K562 (cell line): ENCODE results near the gene TRIM31. TPM values are rescaled to one million over a fixed set of nuclear protein-coding genes. Genes with fewer than 3 reads are reported as not detected.

ENCODE experiments used
- ATAC-seq: fragments of 200-7000 bp; cut with Tn5 transposase; 3 replicates; pipeline ENCODE4 v1.9.1; 2020; ENCODE audit warnings: moderate library complexity
- BruUV-seq: library from RNA; stranded (reverse); fragments of 400-500 nt; replicated peaks from 2 replicates; lab custom pipeline; 2021; lab: Mats Ljungman, UMichigan
- CTCF ChIA-PET: fragments of 300-600 bp; formaldehyde crosslinking; extraction: SDS; loops from one replicate; lab custom pipeline; 2021; ENCODE audit warnings: low intra/inter-chr PET ratio; lab: Yijun Ruan, JAX
- POLR2A ChIA-PET: fragments of 300-600, 350-650 bp; sonication (Branson Sonifier 250); formaldehyde crosslinking; extraction: SDS; loops from one replicate; lab custom pipeline; 2021; ENCODE audit warnings: antibody characterized with exemption, inconsistent platforms; lab: Yijun Ruan, JAX
- DNase-seq, 4 experiments: peaks; one replicate each; pipeline versions ENCODE4 v3.0.0 to v3.0.0-alpha.2; 2011 to 2018; ENCODE audit warnings: low spot score in 3 of 4, mixed read lengths in 3 of 4; ENCODE audit errors: extremely low read depth in 1 of 4
- FAIRE-seq: peaks from 2 replicates; lab custom pipeline; 2011; peaks lifted over from hg19 to GRCh38; lab: Jason Lieb, UNC
- H2AFZ ChIP-seq: 2 replicates; pipeline ENCODE4 v1.6.0; 2011; ENCODE audit warnings: low read depth, low read length, control low read depth, inconsistent platforms
- H3K27ac ChIP-seq: fragments of 200-600 bp; 3 replicates; pipeline ENCODE4 v1.8.0; 2011; ENCODE audit warnings: low read depth, mild to moderate bottlenecking, control low read depth, inconsistent platforms, low read length, moderate library complexity, mixed read lengths; ENCODE audit errors: extremely low read depth
- H3K27me3 ChIP-seq, 2 experiments: fragments of 300-600 bp in 1 of 2; 2 replicates in 1 of 2; 3 replicates in 1 of 2; pipeline versions ENCODE4 v1.6.0 to v1.8.0; 2011; ENCODE audit warnings: inconsistent platforms in 2 of 2, low read length in 2 of 2, mild to moderate bottlenecking in 1 of 2, mixed read lengths in 1 of 2, moderate library complexity in 1 of 2; ENCODE audit not compliant: control insufficient read depth in 2 of 2, insufficient read depth in 2 of 2
- H3K36me3 ChIP-seq: fragments of 300-600 bp; 3 replicates; pipeline ENCODE4 v1.8.0; 2011; ENCODE audit warnings: mild to moderate bottlenecking, low read length, inconsistent platforms; ENCODE audit not compliant: control insufficient read depth, insufficient read depth
- H3K4me1 ChIP-seq, 2 experiments: fragments of 200-600 bp in 1 of 2; replicated peaks in 1 of 2; 2 replicates in 1 of 2; 3 replicates in 1 of 2; pipeline versions ENCODE4 v1.5.1 to v1.8.0; 2011; ENCODE audit warnings: inconsistent platforms in 2 of 2, low read length in 2 of 2, mild to moderate bottlenecking in 1 of 2, mixed read lengths in 1 of 2, moderate library complexity in 1 of 2; ENCODE audit not compliant: control insufficient read depth in 2 of 2, insufficient read depth in 2 of 2
- H3K4me2 ChIP-seq: 2 replicates; pipeline ENCODE4 v1.6.1; 2011; ENCODE audit warnings: low read length, control low read depth, inconsistent platforms, mixed read lengths; ENCODE audit not compliant: insufficient read depth
- H3K4me3 ChIP-seq: fragments of 200-600 bp; sonication (generic), shearing (Covaris generic); 2 replicates; pipeline ENCODE4 v1.5.1; 2016; ENCODE audit warnings: control low read depth, inconsistent platforms
- H3K79me2 ChIP-seq: fragments of 200-600 bp; 3 replicates; pipeline ENCODE4 v1.8.0; 2011; ENCODE audit warnings: low read length, inconsistent platforms; ENCODE audit not compliant: control insufficient read depth, insufficient read depth
- H3K9ac ChIP-seq, 2 experiments: 2 replicates each; pipeline versions ENCODE4 v1.6.0 to v1.6.1; 2011; ENCODE audit warnings: low read depth in 2 of 2, low read length in 2 of 2, control low read depth in 1 of 2, inconsistent platforms in 1 of 2, mild to moderate bottlenecking in 1 of 2, mixed read lengths in 1 of 2; ENCODE audit not compliant: insufficient read depth in 1 of 2
- H3K9me1 ChIP-seq: one replicate; pipeline ENCODE4 v1.6.0; 2011; ENCODE audit warnings: inconsistent platforms, mild to moderate bottlenecking, low read length, moderate library complexity; ENCODE audit not compliant: control insufficient read depth, insufficient read depth
- H3K9me3 ChIP-seq: replicated peaks from 2 replicates; pipeline ENCODE4 v1.5.1; 2011; ENCODE audit warnings: low read depth, low read length, inconsistent platforms; ENCODE audit not compliant: control insufficient read depth, insufficient read depth
- H4K20me1 ChIP-seq: replicated peaks from 2 replicates; pipeline ENCODE4 v1.6.1; 2011; ENCODE audit warnings: low read length, inconsistent platforms, mixed read lengths; ENCODE audit not compliant: control insufficient read depth, insufficient read depth
- ARID3B ChIP-seq: fragments of 250-450 bp; sonication (Bioruptor Pico); IDR thresholded peaks from 2 replicates; pipeline ENCODE4 v1.4.0; 2020; ENCODE audit warnings: borderline replicate concordance
- ATF6 ChIP-seq: sonication (generic); formaldehyde crosslinking; IDR thresholded peaks from 2 replicates; pipeline ENCODE4 v1.4.0; 2020; ENCODE audit warnings: mild to moderate bottlenecking, missing genetic modification reagents
- ATF7 ChIP-seq: fragments of 450-650 bp; IDR thresholded peaks from 2 replicates; pipeline ENCODE4 v1.7.1; 2014; ENCODE audit warnings: mild to moderate bottlenecking, moderate library complexity
- KAT2B ChIP-seq: IDR thresholded peaks from one replicate; pipeline ENCODE4 v1.6.1; 2012; ENCODE audit warnings: low read depth, mild to moderate bottlenecking, control low read depth, inconsistent platforms, low read length, moderate library complexity
- KAT8 ChIP-seq: fragments of 450-650 bp; IDR thresholded peaks from 2 replicates; pipeline ENCODE4 v1.6.1; 2016; ENCODE audit warnings: low read depth, mild to moderate bottlenecking
- SP1 ChIP-seq: sonication (generic); formaldehyde crosslinking; IDR thresholded peaks from 2 replicates; pipeline ENCODE4 v1.8.1; 2022; ENCODE audit warnings: mild to moderate bottlenecking, missing genetic modification reagents
- SRF ChIP-seq, 2 experiments: fragments of 250-450, 450-650 bp in 1 of 2; sonication (Bioruptor Pico) in 1 of 2; sonication (generic) in 1 of 2; formaldehyde crosslinking; IDR thresholded peaks; 2 replicates each; pipeline versions ENCODE4 v1.5.0 to v1.5.1; 2020 to 2022; ENCODE audit warnings: mild to moderate bottlenecking in 1 of 2, missing genetic modification reagents in 1 of 2
- TAF7 ChIP-seq: fragments of 450-650 bp; IDR thresholded peaks from 2 replicates; pipeline ENCODE4 v1.6.1; 2016; ENCODE audit warnings: missing genetic modification characterization, missing compliant biosample characterization
- TBP ChIP-seq: optimal IDR thresholded peaks from 2 replicates; pipeline ENCODE3; 2011; ENCODE audit warnings: low read depth, low read length, improper control_type of control experiment
- U2AF2 ChIP-seq: fragments of 200-400 bp; formaldehyde crosslinking; optimal IDR thresholded peaks from 2 replicates; pipeline ENCODE3; 2017; ENCODE audit warnings: low read depth, mild to moderate bottlenecking, low read length
- ZC3H11A ChIP-seq: IDR thresholded peaks from 2 replicates; pipeline ENCODE4 v1.6.1; 2012; ENCODE audit warnings: low read depth, low read length, improper control_type of control experiment
- ZNF23 ChIP-seq: fragments of 250-450 bp; sonication (Bioruptor Pico); IDR thresholded peaks from 2 replicates; pipeline ENCODE4 v1.4.0; 2020; ENCODE audit warnings: mild to moderate bottlenecking
- ZNF3 ChIP-seq: fragments of 250-450 bp; sonication (Bioruptor Pico); IDR thresholded peaks from 2 replicates; pipeline ENCODE4 v1.5.0; 2021; ENCODE audit warnings: mild to moderate bottlenecking, moderate library complexity
- ZNF384 ChIP-seq: IDR thresholded peaks from 2 replicates; pipeline ENCODE4 v1.6.1; 2012; ENCODE audit warnings: low read depth, low read length, improper control_type of control experiment
- ZNF780A ChIP-seq: fragments of 250-450 bp; sonication (Bioruptor Pico); IDR thresholded peaks from 2 replicates; pipeline ENCODE4 v1.5.0; 2021; ENCODE audit warnings: mild to moderate bottlenecking
- WGBS: fragments of 100-300 bp; shearing (Covaris generic); methylation state at CpG from one replicate; pipeline ENCODE4 v1.1.6; 2016; ENCODE audit warnings: low coverage, mixed read lengths; ENCODE audit not compliant: insufficient coverage; ENCODE audit errors: missing lambda C conversion rate; 5-methylcytosine and 5-hydroxymethylcytosine counted together
- in situ Hi-C: fragments of 300-500 bp; cut with MboI; formaldehyde crosslinking; loops from 4 replicates; pipeline ENCODE4 v1.15.0; 2018; ENCODE audit warnings: inconsistent platforms, mixed read lengths
- intact Hi-C: fragments of 100-400 bp; cut with micrococcal nuclease; formaldehyde crosslinking; loops from 2 replicates; pipeline ENCODE4 v1.14.2; 2022
- polyA plus RNA-seq, 8 experiments: library from polyadenylated mRNA; depleted of rRNA in 4 of 8; stranded (reverse) in 5 of 8; unstranded in 3 of 8; fragments of >200 nt; fragmentation: Nextera tagmentation in 2 of 8; fragmentation: Illumina TruSeq in 1 of 8; extraction: Ambion mirVana in 2 of 8; extraction: Trizol in 1 of 8; gene quantifications; 2 replicates each; pipeline versions ENCODE4 v1.2.1 to v1.2.3, GENCODE V29; 2011 to 2014; ENCODE audit warnings: inconsistent platforms in 1 of 8, missing spikeins in 1 of 8
- total RNA-seq, 7 experiments: library from RNA; depleted of rRNA in 6 of 7; stranded (reverse); fragments of >200 nt in 6 of 7; fragmentation: Illumina TruSeq in 2 of 7; extraction: Trizol in 2 of 7; gene quantifications; 2 replicates each; pipeline versions ENCODE4 v1.2.1 to v1.2.3, GENCODE V29; 2011 to 2021; ENCODE audit warnings: low replicate concordance in 1 of 7

The TRIM31 gene
- total and polyA plus RNA-seq, 9 of the 15 experiments (the other 6 are each of a cell fraction or from before 2014, with no cell fraction given): not detected

- no peaks in the 10 kb centered on the region for H3K36me3 ChIP-seq
- peaks cover 25 to 44% of the 10 kb centered on the region in 2 experiments; a peak in 4 of 5 replicates for H3K27me3 ChIP-seq
- no peaks in the 10 kb centered on the region for H3K9me1 ChIP-seq
- no peak for TF ChIP-seq TAF7 (tag)
- no peak for TF ChIP-seq ZNF384
- no peak for TF ChIP-seq ZC3H11A
- no peak for TF ChIP-seq SP1
- no peak for TF ChIP-seq TBP
- no peak for TF ChIP-seq ARID3B (CRISPR knock-in tag)
- no peak for TF ChIP-seq ATF6 (CRISPR knock-in tag)
- no peak for TF ChIP-seq KAT8
- TF ChIP-seq ATF7: no peak
- TF ChIP-seq ZNF780A (CRISPR knock-in tag): no peak
- no peak for TF ChIP-seq ZNF3 (CRISPR knock-in tag)
- no peak for TF ChIP-seq KAT2B
- TF ChIP-seq ZNF23 (CRISPR knock-in tag): no peak
- no peak for TF ChIP-seq U2AF2
- no peak for TF ChIP-seq SRF (CRISPR knock-in tag; IDR thresholded peaks at IDR 0.05)
- no peak overlapping the region for H2AFZ ChIP-seq
- 0 out of 2 replicates have a peak, but pooled peaks cover 4% of the 10 kb centered on the region for H4K20me1 ChIP-seq
- FAIRE-seq: peak; percentile 60
- ChIA-PET CTCF (no interaction called here), POLR2A (interaction anchor here (1.1 to 1.5 kb wide), 3 partner anchors 10 to 11 kb away, joined by 3 to 4 read pairs (median 3); partner anchors contain the start of gene PPP1R11)
- no peak for ATAC-seq
- H3K9ac ChIP-seq: no peak overlapping the region
- intact Hi-C loops (no loop called here), in situ Hi-C loops (no loop called here)
- no peaks in the 10 kb centered on the region for H3K79me2 ChIP-seq
- under 1% methylated on average over 4 of the region's 4 CpGs for WGBS
- no TSS peak for BruUV-seq
- H3K4me1 ChIP-seq: peaks cover 0 to 20% of the 10 kb centered on the region in 2 experiments; a peak in 1 of 5 replicates
- no peak overlapping the region for H3K4me2 ChIP-seq
- no peak for DNase-seq
- no peak overlapping the region for H3K27ac ChIP-seq
- no peaks in the 10 kb centered on the region for H3K9me3 ChIP-seq
- no peak overlapping the region for H3K4me3 ChIP-seq
Measured at GRCh38 chr6:30077218-30077617, 35.7 kb downstream of the TRIM31 start.
